ENCODE measurements around the gene VIPR2. TPM values are rescaled to one million over a fixed set of nuclear protein-coding genes. Genes with fewer than 3 reads are reported as not detected.
A peak's percentile ranks its signal among the peaks of the same experiment; 100 is the strongest.

The VIPR2 gene
- total RNA-seq, 1 donor, result not detected

DNA sequence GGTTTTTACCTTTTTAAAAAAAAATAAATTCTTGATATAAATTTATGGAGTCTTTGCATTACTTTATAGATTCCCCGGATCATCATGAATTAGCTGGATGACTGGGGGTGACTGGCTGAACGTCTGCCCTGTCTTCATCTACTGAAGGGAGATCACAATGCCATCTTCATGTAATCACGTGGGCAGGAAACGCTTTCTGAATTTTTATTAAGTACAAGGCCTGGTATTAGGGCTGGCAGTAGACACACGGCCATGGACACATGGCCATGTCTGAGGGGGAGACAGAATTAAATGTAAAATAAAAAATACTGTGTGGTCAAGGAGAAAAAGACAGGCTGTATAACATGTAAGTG, 111.2 kb downstream of the VIPR2 start:
- no peak overlapping the region for H3K4me3 ChIP-seq (ENCODE audit: low read depth, low read length)
- no peak for DNase-seq (ENCODE audit: low read depth)
- TF ChIP-seq, protein P1, sequence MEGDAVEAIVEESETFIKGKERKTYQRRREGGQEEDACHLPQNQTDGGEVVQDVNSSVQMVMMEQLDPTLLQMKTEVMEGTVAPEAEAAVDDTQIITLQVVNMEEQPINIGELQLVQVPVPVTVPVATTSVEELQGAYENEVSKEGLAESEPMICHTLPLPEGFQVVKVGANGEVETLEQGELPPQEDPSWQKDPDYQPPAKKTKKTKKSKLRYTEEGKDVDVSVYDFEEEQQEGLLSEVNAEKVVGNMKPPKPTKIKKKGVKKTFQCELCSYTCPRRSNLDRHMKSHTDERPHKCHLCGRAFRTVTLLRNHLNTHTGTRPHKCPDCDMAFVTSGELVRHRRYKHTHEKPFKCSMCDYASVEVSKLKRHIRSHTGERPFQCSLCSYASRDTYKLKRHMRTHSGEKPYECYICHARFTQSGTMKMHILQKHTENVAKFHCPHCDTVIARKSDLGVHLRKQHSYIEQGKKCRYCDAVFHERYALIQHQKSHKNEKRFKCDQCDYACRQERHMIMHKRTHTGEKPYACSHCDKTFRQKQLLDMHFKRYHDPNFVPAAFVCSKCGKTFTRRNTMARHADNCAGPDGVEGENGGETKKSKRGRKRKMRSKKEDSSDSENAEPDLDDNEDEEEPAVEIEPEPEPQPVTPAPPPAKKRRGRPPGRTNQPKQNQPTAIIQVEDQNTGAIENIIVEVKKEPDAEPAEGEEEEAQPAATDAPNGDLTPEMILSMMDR (IDR thresholded peaks at IDR 0.05; ENCODE audit: insufficient read depth, low read depth, low read length), result no peak

DNA sequence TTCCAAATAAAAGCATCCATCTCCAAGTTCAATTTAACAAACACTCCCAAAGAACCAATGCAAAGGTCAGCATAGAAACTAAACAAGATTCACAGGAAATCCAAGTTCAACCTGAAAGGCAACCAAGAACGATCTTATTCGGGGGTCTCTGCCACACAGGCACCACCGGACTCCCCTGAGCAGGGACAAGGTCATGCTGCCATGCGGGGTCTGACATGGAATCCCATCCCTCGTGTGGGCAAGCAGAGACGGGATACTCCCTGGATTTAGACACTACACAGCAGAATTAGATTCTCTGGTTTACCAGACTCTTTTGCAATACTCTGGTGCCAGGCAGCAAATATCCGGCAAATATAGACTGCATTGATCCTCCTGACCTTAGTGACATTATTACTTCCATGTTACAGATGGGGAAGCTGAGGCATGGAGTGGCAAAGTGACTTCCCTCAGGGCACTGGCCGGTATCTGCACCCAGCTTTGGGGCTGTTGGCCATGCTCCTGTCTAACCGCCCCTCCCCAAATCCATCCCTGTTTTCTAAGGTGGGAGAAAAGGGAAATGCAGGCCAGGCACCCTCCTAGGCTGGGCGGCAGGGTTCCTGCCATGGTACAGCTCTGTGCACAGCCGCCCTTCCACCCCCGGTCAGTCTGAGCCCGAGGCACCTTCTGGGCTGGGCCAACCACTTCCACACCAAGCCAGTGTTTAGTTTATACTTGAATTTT, 111.8 kb downstream of the VIPR2 start:
- DNase-seq (ENCODE audit: low read depth), result no peak
- H3K4me3 ChIP-seq (ENCODE audit: low read depth, low read length), result no peak overlapping the region
- TF ChIP-seq, protein P1 (IDR thresholded peaks at IDR 0.05; ENCODE audit: insufficient read depth, low read depth, low read length), result no peak

DNA sequence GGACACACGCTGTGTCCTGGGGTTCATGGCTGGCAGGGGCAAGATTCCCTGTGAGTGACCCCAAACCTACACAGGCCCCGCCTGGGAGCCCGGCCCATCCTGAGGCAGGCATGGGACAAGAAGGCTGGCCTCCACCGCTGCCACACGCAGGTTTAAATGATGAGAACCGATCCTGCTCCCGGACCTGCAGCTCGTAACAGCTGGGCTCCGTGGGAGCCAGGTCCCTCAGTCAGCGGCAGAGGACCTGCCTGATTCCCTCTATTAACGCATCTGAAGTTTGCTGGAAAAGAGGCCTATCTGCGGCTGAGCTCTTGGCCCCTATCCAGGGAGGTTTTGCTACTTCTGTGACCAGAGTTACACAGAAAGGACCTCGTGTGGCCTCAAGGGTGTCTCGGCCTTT, 112.3 kb downstream of the VIPR2 start:
- TF ChIP-seq, protein P1 (IDR thresholded peaks at IDR 0.05; ENCODE audit: insufficient read depth, low read depth, low read length), result no peak
- DNase-seq (ENCODE audit: low read depth), result no peak
- H3K4me3 ChIP-seq (ENCODE audit: low read depth, low read length), result no peak overlapping the region

DNA sequence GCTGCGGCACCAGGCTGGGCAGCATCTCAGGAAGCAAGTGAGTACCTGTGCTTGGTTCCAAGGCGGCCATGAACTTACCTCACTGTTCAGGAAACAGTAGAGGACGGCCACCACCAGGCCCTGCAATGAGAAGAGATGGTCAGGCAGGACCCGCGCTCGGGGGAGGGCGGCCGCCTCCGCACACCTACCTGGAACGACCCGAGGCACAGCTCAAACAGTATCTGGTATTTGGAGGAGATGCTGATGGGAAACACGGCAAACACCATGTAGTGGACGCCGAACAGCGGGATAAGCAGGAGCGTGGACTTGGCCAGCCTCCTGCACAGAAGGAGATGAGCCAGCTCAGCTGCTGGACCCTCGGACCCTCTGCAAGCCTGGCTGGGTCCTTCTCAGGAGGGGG, 112.9 kb downstream of the VIPR2 start:
- DNase-seq (ENCODE audit: low read depth), result no peak
- no peak overlapping the region for H3K4me3 ChIP-seq (ENCODE audit: low read depth, low read length)
- TF ChIP-seq, protein P1 (IDR thresholded peaks at IDR 0.05; ENCODE audit: insufficient read depth, low read depth, low read length), result no peak

DNA sequence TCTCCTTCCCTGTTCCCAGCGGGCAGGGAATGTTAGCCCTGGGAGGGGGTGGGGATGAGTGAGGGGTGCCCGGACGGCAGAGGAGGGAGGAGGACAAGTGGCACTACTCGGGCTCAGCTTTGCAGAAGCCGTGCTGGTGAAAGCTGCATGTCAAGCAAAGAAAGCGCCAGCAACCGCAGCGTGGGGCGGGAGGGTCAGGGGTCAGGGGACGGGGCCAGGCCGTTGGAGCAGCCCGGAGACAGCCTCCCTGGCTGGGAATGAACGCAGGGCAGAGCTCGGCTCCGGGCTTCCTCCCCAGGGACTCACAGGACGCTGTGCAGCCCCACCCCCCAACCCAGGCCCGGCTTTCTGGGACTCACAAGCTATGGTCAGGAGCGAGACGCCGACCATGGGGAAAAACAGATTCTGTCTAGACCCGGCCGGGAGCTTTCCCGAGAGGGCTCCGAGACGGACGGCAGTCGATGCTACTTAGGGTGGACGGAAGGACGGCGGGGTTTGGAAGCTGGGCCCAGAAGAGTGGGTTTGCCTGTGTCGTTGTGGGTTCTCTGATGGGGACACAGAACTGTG, 113.4 kb downstream of the VIPR2 start:
- no peak for DNase-seq (ENCODE audit: low read depth)
- TF ChIP-seq, protein P1 (IDR thresholded peaks at IDR 0.05; ENCODE audit: insufficient read depth, low read depth, low read length), result no peak
- peak overlapping the region; percentile 55 for H3K4me3 ChIP-seq (ENCODE audit: low read depth, low read length)

DNA sequence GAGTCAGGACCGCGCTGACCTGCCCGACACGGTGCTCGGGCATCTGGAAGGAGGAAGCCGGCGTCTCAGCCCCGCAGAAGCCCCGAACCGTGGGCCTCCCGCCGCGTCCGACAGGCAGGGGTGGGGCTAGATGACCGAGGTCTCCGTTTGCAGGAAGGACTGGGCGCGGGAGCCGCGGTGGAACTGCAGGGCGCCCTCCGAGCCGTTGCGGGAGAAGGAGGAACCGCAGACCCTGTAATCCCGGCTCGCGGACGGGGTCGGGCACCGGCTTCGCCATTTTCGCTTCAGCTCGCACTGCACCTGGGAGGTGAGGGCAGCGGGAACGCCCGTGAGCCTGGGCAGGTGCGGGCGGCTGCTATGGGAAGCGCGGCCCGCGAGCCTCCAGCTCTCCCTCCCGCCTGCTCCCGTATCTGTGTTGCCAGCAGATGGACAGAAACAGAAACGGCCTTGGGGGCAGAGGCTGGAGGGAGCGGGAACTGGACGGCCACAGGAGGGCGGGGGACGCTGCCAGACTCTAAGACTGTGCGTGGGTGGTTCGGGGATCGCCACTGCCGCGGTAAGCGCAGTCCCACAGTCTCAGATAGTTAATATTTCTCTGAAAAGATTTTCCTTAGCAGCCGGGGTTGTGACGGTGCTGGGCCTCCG, 114.1 kb downstream of the VIPR2 start:
- TF ChIP-seq, protein P1 (IDR thresholded peaks at IDR 0.05; ENCODE audit: insufficient read depth, low read depth, low read length), result peak; percentile 26
- peak; percentile 23 for DNase-seq (ENCODE audit: low read depth)
- peak overlapping the region; percentile 55 for H3K4me3 ChIP-seq (ENCODE audit: low read depth, low read length)

Data from fibroblast of villous mesenchyme (primary cell).